ENCODE measurements around the gene ANGPTL7. TPM values are rescaled to one million over a fixed set of nuclear protein-coding genes. Genes with fewer than 3 reads are reported as not detected.

ANGPTL7 gene
- polyA plus RNA-seq, 1 experiment, result not detected

GRCh38 chr1:11245248-11245647, 56.1 kb downstream of the ANGPTL7 start:
- ChIA-PET CTCF (interaction anchor here (0.7 to 1.6 kb wide), 5 partner anchors 28 to 400 kb away, joined by 3 to 4 read pairs (median 3); partner anchors contain the start of gene UBIAD1), POLR2A (no interaction called here)
- Histone ChIP-seq H3K36me3 (ENCODE audit: control insufficient read depth, insufficient read depth, low read length) (peaks cover 12% of the 10 kb centered on the region), H3K4me3 (ENCODE audit: low read depth, low read length) (no peak overlapping the region), H3K27me3 (ENCODE audit: control insufficient read depth, insufficient read depth, low read length) (no peaks in the 10 kb centered on the region)
- TF ChIP-seq CTCF (IDR thresholded peaks at IDR 0.05; ENCODE audit: insufficient read depth, low read depth, low read length), result no peak
- DNase-seq (ENCODE audit: low read depth), result no peak

Small RNA genes within 50 kb of the gene (small RNA-seq; reads per million reads assigned to genes)
- gene RNU6-291P (ENCODE audit: insufficient read length, low read depth, low replicate concordance) (not detected), gene RNU6-537P (ENCODE audit: insufficient read length, low read depth, low replicate concordance) (not detected), gene RPL39P6 (ENCODE audit: insufficient read length, low read depth, low replicate concordance) (not detected)

Other genes starting within 250 kb of the ANGPTL7 start
- gene TARDBP, start 176.7 kb upstream of the ANGPTL7 start, polyA plus RNA-seq (2011; rRNA removed), result 55.5 and 120 TPM in 2 replicates
- not detected in 2 replicates for gene MASP2, start 142.1 kb upstream of the ANGPTL7 start, polyA plus RNA-seq (2011; rRNA removed)
- gene SRM, start 129.3 kb upstream of the ANGPTL7 start, polyA plus RNA-seq (2011; rRNA removed), result 47.5 and 75.2 TPM in 2 replicates
- 72.1 and 74.6 TPM in 2 replicates for gene EXOSC10, start 89.5 kb upstream of the ANGPTL7 start, polyA plus RNA-seq (2011; rRNA removed)
- 28.7 and 31.6 TPM in 2 replicates for gene MTOR, start 73.2 kb downstream of the ANGPTL7 start, polyA plus RNA-seq (2011; rRNA removed)
- gene UBIAD1, start 83.8 kb downstream of the ANGPTL7 start, polyA plus RNA-seq (2011; rRNA removed), result 13.6 and 16.6 TPM in 2 replicates

Measured in BJ (cell line).